ENCODE results near the gene PKLR. TPM values are rescaled to one million over a fixed set of nuclear protein-coding genes. Genes with fewer than 3 reads are reported as not detected.

Gene PKLR
- total and polyA plus RNA-seq, 2 donors (not counting 3 experiments of a cell fraction or from before 2014, with no cell fraction given) = not detected

DNA sequence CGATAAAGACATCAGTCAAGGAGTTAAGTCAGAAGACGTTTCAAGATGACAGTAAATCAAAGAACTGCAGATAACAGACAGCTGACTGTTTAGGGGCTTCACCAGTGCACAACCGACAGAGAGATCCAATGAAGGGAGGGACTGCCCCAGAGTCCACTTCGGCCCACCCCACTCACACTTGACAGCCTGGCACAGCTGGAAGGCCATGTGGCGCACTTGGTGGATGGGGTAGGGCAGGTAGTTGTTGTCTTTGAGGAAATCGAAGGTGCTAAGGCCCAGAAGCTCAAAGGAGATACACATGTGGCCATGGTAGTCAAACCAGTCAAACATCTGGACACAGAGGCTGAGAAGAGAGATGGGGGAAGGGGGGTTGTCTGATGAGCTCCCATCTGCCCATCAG, 34.7 kb downstream of the PKLR start:
- Histone ChIP-seq H3K9me3 (replicated peaks; ENCODE audit: control insufficient read depth, insufficient read depth, low read length) (no peaks in the 10 kb centered on the region), H3K27ac (ENCODE audit: insufficient read depth, low read depth, low read length) (no peak overlapping the region), H4K20me1 (replicated peaks; ENCODE audit: control insufficient read depth, extremely low read depth, insufficient read depth, low read length) (no peaks in the 10 kb centered on the region), H3K27me3 (ENCODE audit: control insufficient read depth in 2 of 2, insufficient read depth in 2 of 2, low read length in 2 of 2) (no peaks in the 10 kb centered on the region), H3K36me3 (ENCODE audit: control insufficient read depth in 2 of 2, extremely low read depth in 1 of 2, insufficient read depth in 2 of 2, low read length in 2 of 2) (peaks cover 29 to 48% of the 10 kb centered on the region in 2 experiments), H3K4me2 (ENCODE audit: insufficient read depth, low read length) (no peak overlapping the region), H2AFZ (ENCODE audit: low read depth, low read length) (no peak overlapping the region), H3K4me1 (ENCODE audit: control insufficient read depth, extremely low read depth, insufficient read depth, low read length) (peaks cover 3% of the 10 kb centered on the region), H3K9ac (replicated peaks; ENCODE audit: extremely low read depth, insufficient read depth, low read length) (no peak overlapping the region), H3K9me1 (replicated peaks; ENCODE audit: control insufficient read depth, extremely low read depth, insufficient read depth, low read length) (no peaks in the 10 kb centered on the region), H3K79me2 (ENCODE audit: control insufficient read depth, insufficient read depth, low read length) (peaks cover 15% of the 10 kb centered on the region), H3K4me3 (replicated peaks in 1 of 3; ENCODE audit: insufficient read depth in 1 of 3, low read depth in 1 of 3, low read length in 3 of 3) (no peak overlapping the region)
- no TSS peak for BruUV-seq (replicated peaks)
- POLR2A ChIA-PET = no interaction called here
- intact Hi-C loops (cut with micrococcal nuclease) (no loop called here), dilution Hi-C loops (cut with MboI; ENCODE audit: extremely low pct_ligation_motif_present, low sequenced_read_pairs) (no loop called here)
- FAIRE-seq (no peak), DNase-seq (ENCODE audit: low read depth, low spot score) (no peak)
- CTCF ChIA-PET = interaction anchor here (1.1 to 2.7 kb wide), 3 partner anchors 10 to 15 kb away, joined by 4 to 14 read pairs (median 5); no protein-coding TSS in a partner anchor
- no peak for TF ChIP-seq GATA2 (IDR thresholded peaks at IDR 0.05; ENCODE audit: insufficient read depth, insufficient read length, low read depth, low read length)
- TF ChIP-seq POLR2A (IDR thresholded peaks at IDR 0.05; ENCODE audit: low read depth, low read length) = no peak
- TF ChIP-seq EZH2 (IDR thresholded peaks at IDR 0.05; ENCODE audit: borderline replicate concordance, low read depth, low read length, severe bottlenecking) = no peak
- TF ChIP-seq, protein P1, sequence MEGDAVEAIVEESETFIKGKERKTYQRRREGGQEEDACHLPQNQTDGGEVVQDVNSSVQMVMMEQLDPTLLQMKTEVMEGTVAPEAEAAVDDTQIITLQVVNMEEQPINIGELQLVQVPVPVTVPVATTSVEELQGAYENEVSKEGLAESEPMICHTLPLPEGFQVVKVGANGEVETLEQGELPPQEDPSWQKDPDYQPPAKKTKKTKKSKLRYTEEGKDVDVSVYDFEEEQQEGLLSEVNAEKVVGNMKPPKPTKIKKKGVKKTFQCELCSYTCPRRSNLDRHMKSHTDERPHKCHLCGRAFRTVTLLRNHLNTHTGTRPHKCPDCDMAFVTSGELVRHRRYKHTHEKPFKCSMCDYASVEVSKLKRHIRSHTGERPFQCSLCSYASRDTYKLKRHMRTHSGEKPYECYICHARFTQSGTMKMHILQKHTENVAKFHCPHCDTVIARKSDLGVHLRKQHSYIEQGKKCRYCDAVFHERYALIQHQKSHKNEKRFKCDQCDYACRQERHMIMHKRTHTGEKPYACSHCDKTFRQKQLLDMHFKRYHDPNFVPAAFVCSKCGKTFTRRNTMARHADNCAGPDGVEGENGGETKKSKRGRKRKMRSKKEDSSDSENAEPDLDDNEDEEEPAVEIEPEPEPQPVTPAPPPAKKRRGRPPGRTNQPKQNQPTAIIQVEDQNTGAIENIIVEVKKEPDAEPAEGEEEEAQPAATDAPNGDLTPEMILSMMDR (IDR thresholded peaks at IDR 0.05; ENCODE audit: extremely low read depth in 1 of 2, insufficient read depth in 1 of 2, low read depth in 1 of 2, low read length in 2 of 2) = no peak
- TF ChIP-seq FOS (IDR thresholded peaks at IDR 0.05; ENCODE audit: borderline replicate concordance, insufficient read depth, low read length) = no peak
- TF ChIP-seq JUN (IDR thresholded peaks at IDR 0.05; ENCODE audit: borderline replicate concordance, insufficient read depth, insufficient read length, low read depth) = no peak
- TF ChIP-seq POLR2AphosphoS5 (IDR thresholded peaks at IDR 0.05; ENCODE audit: insufficient read depth, low read depth, low read length) = no peak
- TF ChIP-seq, protein P2, sequence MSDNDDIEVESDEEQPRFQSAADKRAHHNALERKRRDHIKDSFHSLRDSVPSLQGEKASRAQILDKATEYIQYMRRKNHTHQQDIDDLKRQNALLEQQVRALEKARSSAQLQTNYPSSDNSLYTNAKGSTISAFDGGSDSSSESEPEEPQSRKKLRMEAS (IDR thresholded peaks at IDR 0.05; ENCODE audit: insufficient read depth, insufficient read length) = no peak
- no peak for TF ChIP-seq MYC (IDR thresholded peaks at IDR 0.05; ENCODE audit: low read depth, low read length)
